Activated T-helper 2 cell treated with anti-CD3 and anti-CD28 coated beads, Interferon-gamma antibody, Interleukin-2, Interleukin-4, amounts not matched to agents 10 μg/mL and 5 μg/mL and 100 μg/mL, durations not matched to agents 14 hours and 24 hours and 36 hours (primary cell): ENCODE measurements around the gene RFWD3. TPM values are rescaled to one million over a fixed set of nuclear protein-coding genes. Genes with fewer than 3 reads are reported as not detected.
A peak's percentile ranks its signal among the peaks of the same experiment; 100 is the strongest.

ENCODE experiments used
- DNase-seq: peaks from one replicate; pipeline ENCODE4 v3.0.0; 2021; ENCODE audit warnings: low spot score
- H3K27ac Mint-ChIP-seq: one replicate; pipeline ENCODE4 v1.8.0; 2021; ENCODE audit warnings: mixed read lengths
- H3K27me3 Mint-ChIP-seq: one replicate; pipeline ENCODE4 v1.8.0; 2021; ENCODE audit warnings: low read depth, mixed read lengths
- H3K36me3 Mint-ChIP-seq: one replicate; pipeline ENCODE4 v1.8.0; 2021; ENCODE audit warnings: low read depth, mixed read lengths
- H3K4me1 Mint-ChIP-seq: one replicate; pipeline ENCODE4 v1.8.0; 2021; ENCODE audit warnings: low read depth, mixed read lengths
- H3K4me3 Mint-ChIP-seq: one replicate; pipeline ENCODE4 v1.8.0; 2021; ENCODE audit warnings: low read depth, mild to moderate bottlenecking, moderate library complexity, mixed read lengths
- H3K9me3 Mint-ChIP-seq: one replicate; pipeline ENCODE4 v1.8.0; 2021; ENCODE audit warnings: mixed read lengths
- intact Hi-C: fragments of 100-400 bp; cut with micrococcal nuclease; formaldehyde crosslinking; loops from one replicate; pipeline ENCODE4 v1.15.1; 2023
- total RNA-seq: library from RNA; stranded (reverse); gene quantifications from 2 replicates; pipeline ENCODE4 v1.2.3, GENCODE V29; 2022

Gene RFWD3
- total RNA-seq, 1 donor from 2014 or later = 94.5 TPM

DNA sequence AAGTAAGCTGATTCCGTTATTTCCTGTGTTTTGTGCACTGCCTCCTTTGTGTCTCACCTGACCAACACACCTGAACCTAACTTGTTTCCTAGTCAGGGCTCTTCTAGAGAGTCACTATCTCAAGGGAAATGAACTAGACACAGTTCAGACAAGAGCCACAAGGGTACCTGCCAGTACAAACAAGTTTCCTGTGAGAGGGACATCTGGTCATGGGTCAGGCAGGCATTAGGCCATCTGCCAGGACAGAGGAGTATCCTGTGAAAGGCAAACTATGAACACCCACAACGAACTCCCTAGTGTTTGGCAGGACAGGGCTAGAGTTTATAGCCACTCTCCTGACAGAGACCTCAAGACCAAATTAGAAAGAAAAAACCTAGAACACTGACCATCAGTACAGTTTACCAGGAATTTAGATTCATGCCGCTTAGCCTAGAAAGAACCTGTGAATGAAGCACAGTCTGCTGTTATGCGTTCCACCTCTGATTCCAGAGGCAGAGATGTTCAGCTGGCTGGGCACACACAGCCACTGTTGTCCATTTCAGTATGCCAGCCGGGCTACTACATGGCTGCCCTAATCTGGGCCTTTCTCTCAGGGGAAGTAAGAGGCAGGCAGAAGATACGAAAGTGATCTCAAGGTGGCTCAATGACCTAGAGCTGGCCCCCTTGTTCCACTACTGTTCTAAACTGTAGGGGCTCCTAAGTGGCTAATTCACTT lies 39.0 kb downstream of the RFWD3 start:
- peaks cover 17% of the 10 kb centered on the region for H3K4me1 Mint-ChIP-seq
- intact Hi-C loops = loop anchor here (2.0 kb wide), 1 partner anchor 21 kb away; the partner anchor contains the start of gene GLG1
- DNase-seq = no peak
- H3K9me3 Mint-ChIP-seq = no peaks in the 10 kb centered on the region
- peaks cover 93% of the 10 kb centered on the region for H3K36me3 Mint-ChIP-seq
- no peaks in the 10 kb centered on the region for H3K27me3 Mint-ChIP-seq
- peak overlapping the region; percentile 65 for H3K27ac Mint-ChIP-seq
- no peak overlapping the region for H3K4me3 Mint-ChIP-seq

- peaks cover 17% of the 10 kb centered on the region for H3K4me1 Mint-ChIP-seq
- no peaks in the 10 kb centered on the region for H3K27me3 Mint-ChIP-seq
- no peak overlapping the region for H3K4me3 Mint-ChIP-seq
- peaks cover 93% of the 10 kb centered on the region for H3K36me3 Mint-ChIP-seq
- no peaks in the 10 kb centered on the region for H3K9me3 Mint-ChIP-seq
- peak overlapping the region; percentile 67 for H3K27ac Mint-ChIP-seq
- intact Hi-C loops = loop anchor here (2.0 kb wide), 1 partner anchor 20 kb away; the partner anchor contains the start of gene GLG1
- DNase-seq = no peak
These were observed 39.8 kb downstream of the RFWD3 start for GRCh38 chr16:74626741-74627416.

DNA sequence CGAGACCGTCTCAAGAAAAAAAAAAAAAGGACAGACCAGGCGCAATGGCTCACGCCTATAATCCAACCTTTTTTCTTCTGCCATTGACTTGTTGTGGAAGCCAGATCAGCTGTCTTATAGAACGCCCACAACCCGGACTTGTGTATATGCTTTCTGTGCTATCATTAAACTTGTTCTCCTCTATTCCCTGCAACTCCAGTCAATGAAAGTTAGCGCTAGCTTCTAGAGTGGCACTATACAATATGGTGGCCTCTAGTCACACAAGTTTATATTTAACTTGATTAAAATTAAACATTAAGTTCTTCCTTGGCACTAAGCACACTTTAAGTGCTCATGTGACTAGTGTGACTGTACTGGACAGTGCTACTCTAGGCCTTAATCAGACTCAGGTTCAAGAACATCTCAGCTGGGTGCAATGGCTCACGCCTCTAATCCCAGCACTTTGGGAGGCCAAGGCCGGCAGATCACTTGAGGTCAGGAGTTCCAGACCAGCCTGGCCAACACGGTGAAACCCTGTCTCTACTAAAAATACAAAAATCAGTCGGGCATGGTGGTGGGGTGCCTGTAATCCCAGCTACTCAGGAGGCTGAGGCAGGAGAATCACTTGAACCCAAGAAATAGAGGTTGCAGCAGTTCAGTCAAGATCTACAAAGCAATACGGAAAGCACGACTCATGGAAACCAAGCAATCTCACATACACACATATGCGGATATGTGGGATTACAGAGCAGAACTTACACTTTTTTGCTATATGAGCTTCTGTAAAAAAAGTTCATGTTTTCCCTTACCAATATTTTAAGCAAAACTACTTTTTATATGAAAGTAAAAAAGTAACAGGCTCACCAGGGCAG lies 41.0 kb downstream of the RFWD3 start:
- peaks cover 95% of the 10 kb centered on the region for H3K36me3 Mint-ChIP-seq
- peaks cover 20% of the 10 kb centered on the region for H3K4me1 Mint-ChIP-seq
- peak overlapping the region; percentile 67 for H3K27ac Mint-ChIP-seq
- no peaks in the 10 kb centered on the region for H3K27me3 Mint-ChIP-seq
- no peak overlapping the region for H3K4me3 Mint-ChIP-seq
- H3K9me3 Mint-ChIP-seq = no peaks in the 10 kb centered on the region
- intact Hi-C loops = loop anchor here (2.0 kb wide), 1 partner anchor 19 kb away; the partner anchor contains the start of gene GLG1
- DNase-seq = no peak

- Mint-ChIP-seq H3K4me3 (no peak overlapping the region), H3K27me3 (no peaks in the 10 kb centered on the region), H3K9me3 (no peaks in the 10 kb centered on the region), H3K36me3 (peaks cover 86% of the 10 kb centered on the region), H3K27ac (no peak overlapping the region), H3K4me1 (peaks cover 20% of the 10 kb centered on the region)
- DNase-seq = no peak
- intact Hi-C loops = no loop called here
These were observed 42.8 kb downstream of the RFWD3 start for GRCh38 chr16:74623839-74624235.

- no peaks in the 10 kb centered on the region for H3K27me3 Mint-ChIP-seq
- no peak overlapping the region for H3K4me3 Mint-ChIP-seq
- no peak for DNase-seq
- H3K27ac Mint-ChIP-seq = no peak overlapping the region
- H3K9me3 Mint-ChIP-seq = no peaks in the 10 kb centered on the region
- intact Hi-C loops = no loop called here
- H3K4me1 Mint-ChIP-seq = peaks cover 20% of the 10 kb centered on the region
- H3K36me3 Mint-ChIP-seq = peaks cover 82% of the 10 kb centered on the region
These were observed 43.4 kb downstream of the RFWD3 start for GRCh38 chr16:74623214-74623838.

DNA sequence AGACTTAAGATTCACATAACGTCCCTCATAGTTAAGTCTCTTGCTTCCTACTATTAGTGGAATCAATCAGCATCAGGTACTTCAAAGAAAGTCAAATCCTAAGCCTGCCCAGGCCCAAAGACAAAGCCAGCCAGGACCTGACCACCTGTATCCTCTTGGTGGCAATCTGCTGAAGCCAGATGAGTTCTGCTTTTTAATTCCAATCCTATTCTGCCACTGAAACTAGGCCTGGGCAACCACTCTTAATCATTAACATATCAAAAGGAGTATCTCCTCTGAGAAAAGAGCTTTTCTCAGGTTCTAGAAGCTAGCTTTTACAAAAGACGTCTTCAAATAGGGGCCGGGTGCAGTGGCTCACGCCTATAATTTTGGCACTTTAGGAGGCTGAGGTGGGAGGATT lies 44.7 kb downstream of the RFWD3 start:
- intact Hi-C loops = no loop called here

GRCh38 chr16:74617206-74617788 lies 49.4 kb downstream of the RFWD3 start:
- H3K4me1 Mint-ChIP-seq = peaks cover 10% of the 10 kb centered on the region
- peaks cover 41% of the 10 kb centered on the region for H3K36me3 Mint-ChIP-seq
- no peak overlapping the region for H3K4me3 Mint-ChIP-seq
- H3K27ac Mint-ChIP-seq = no peak overlapping the region
- H3K27me3 Mint-ChIP-seq = no peaks in the 10 kb centered on the region
- no peak for DNase-seq
- no peaks in the 10 kb centered on the region for H3K9me3 Mint-ChIP-seq
- intact Hi-C loops = no loop called here

More for the DNA sequence above, 44.7 kb downstream of the RFWD3 start:
- DNase-seq = no peak
- Mint-ChIP-seq H3K27me3 (no peaks in the 10 kb centered on the region), H3K36me3 (peaks cover 78% of the 10 kb centered on the region), H3K4me1 (peaks cover 21% of the 10 kb centered on the region), H3K27ac (no peak overlapping the region), H3K9me3 (no peaks in the 10 kb centered on the region), H3K4me3 (no peak overlapping the region)

GRCh38 chr16:74611721-74612120 lies 55.0 kb downstream of the RFWD3 start:
- Mint-ChIP-seq H3K27ac (no peak overlapping the region), H3K27me3 (peaks cover 10% of the 10 kb centered on the region), H3K9me3 (no peaks in the 10 kb centered on the region), H3K4me3 (no peak overlapping the region), H3K4me1 (peaks cover 20% of the 10 kb centered on the region), H3K36me3 (peaks cover 24% of the 10 kb centered on the region)
- DNase-seq = no peak
- intact Hi-C loops = no loop called here

GRCh38 chr16:74608944-74609343 lies 57.7 kb downstream of the RFWD3 start:
- intact Hi-C loops = loop anchor here (1.0 to 5.0 kb wide), 6 partner anchors 31 to 242 kb away; no protein-coding TSS in a partner anchor
- no peaks in the 10 kb centered on the region for H3K9me3 Mint-ChIP-seq
- DNase-seq = peak; percentile 59
- peak overlapping the region; percentile 33 for H3K4me3 Mint-ChIP-seq
- peaks cover 40% of the 10 kb centered on the region for H3K4me1 Mint-ChIP-seq
- H3K36me3 Mint-ChIP-seq = peaks cover 22% of the 10 kb centered on the region
- peaks cover 10% of the 10 kb centered on the region for H3K27me3 Mint-ChIP-seq
- no peak overlapping the region for H3K27ac Mint-ChIP-seq

- peaks cover 26% of the 10 kb centered on the region for H3K36me3 Mint-ChIP-seq
- no peaks in the 10 kb centered on the region for H3K9me3 Mint-ChIP-seq
- peak overlapping the region; percentile 33 for H3K4me3 Mint-ChIP-seq
- peaks cover 10% of the 10 kb centered on the region for H3K27me3 Mint-ChIP-seq
- peaks cover 46% of the 10 kb centered on the region for H3K4me1 Mint-ChIP-seq
- no peak overlapping the region for H3K27ac Mint-ChIP-seq
- DNase-seq = no peak
- intact Hi-C loops = loop anchor here (2.0 to 5.0 kb wide), 5 partner anchors 46 to 241 kb away; no protein-coding TSS in a partner anchor
These were observed 58.3 kb downstream of the RFWD3 start for GRCh38 chr16:74608381-74608780.

GRCh38 chr16:74607962-74608356 lies 58.7 kb downstream of the RFWD3 start:
- Mint-ChIP-seq H3K27me3 (peaks cover 10% of the 10 kb centered on the region), H3K4me1 (peaks cover 48% of the 10 kb centered on the region), H3K27ac (no peak overlapping the region), H3K4me3 (peak overlapping the region; percentile 76), H3K36me3 (peaks cover 26% of the 10 kb centered on the region), H3K9me3 (no peaks in the 10 kb centered on the region)
- intact Hi-C loops = loop anchor here (1.0 to 5.0 kb wide), 7 partner anchors 19 to 241 kb away; partner anchors contain the start of gene RFWD3
- no peak for DNase-seq
